Mucosa of descending colon (tissue), 3 donors: ENCODE data around the gene A2M. TPM values are rescaled to one million over a fixed set of nuclear protein-coding genes. Genes with fewer than 3 reads are reported as not detected.
A peak's percentile ranks its signal among the peaks of the same experiment; 100 is the strongest.

Experiments used
- ATAC-seq: fragments of 200-7000 bp; cut with Tn5 transposase; one replicate; pipeline ENCODE4 v1.9.1; 2020; ENCODE audit warnings: mild to moderate bottlenecking, moderate library complexity
- DNase-seq, 3 donors: peaks; one replicate each; pipeline ENCODE4 v3.0.0-alpha.2; 2020
- H3K36me3 ChIP-seq: fragments of 200-600 bp; one replicate; pipeline ENCODE4 v1.8.0; 2021; ENCODE audit warnings: low read depth, mild to moderate bottlenecking
- H3K4me1 ChIP-seq: fragments of 200-600 bp; one replicate; pipeline ENCODE4 v1.8.0; 2021; ENCODE audit warnings: low read depth, mild to moderate bottlenecking
- H3K4me3 ChIP-seq: fragments of 200-600 bp; one replicate; pipeline ENCODE4 v1.8.0; 2021; ENCODE audit warnings: mild to moderate bottlenecking
- H3K9me3 ChIP-seq: fragments of 200-600 bp; one replicate; pipeline ENCODE4 v1.8.0; 2021; ENCODE audit warnings: mild to moderate bottlenecking
- CTCF ChIP-seq: fragments of 200-600 bp; IDR thresholded peaks from one replicate; pipeline ENCODE4 v1.8.0; 2022; ENCODE audit warnings: antibody characterized with exemption, mild to moderate bottlenecking
- intact Hi-C, 2 donors: fragments of 100-400 bp; cut with DNase I in 1 of 2; cut with micrococcal nuclease in 1 of 2; formaldehyde crosslinking; loops; one replicate each; pipeline versions ENCODE4 v1.11.0 to v1.11.1; 2022; cut with DNase I, micrococcal nuclease
- total RNA-seq, 3 donors: library from RNA; stranded (reverse); fragmentation: NEBNext Ultra II Directional in 2 of 3; extraction: Animal tissue kit (Norgen Biotek cat#: 25700) in 2 of 3; gene quantifications; one replicate each; pipeline versions ENCODE4 v1.2.1 to v1.2.4, GENCODE V29; 2021 to 2023
- donor health status: DM: no; HTN: no; CAD: no; lungs with moderate emphysema.
- donor health status: DM: no; HTN: no; CAD: no.
- donor health status: DM: no; HTN: yes; CAD: no.

Gene A2M
- total RNA-seq, 3 donors from 2014 or later: 83.5 to 223 (median 165) TPM

DNA sequence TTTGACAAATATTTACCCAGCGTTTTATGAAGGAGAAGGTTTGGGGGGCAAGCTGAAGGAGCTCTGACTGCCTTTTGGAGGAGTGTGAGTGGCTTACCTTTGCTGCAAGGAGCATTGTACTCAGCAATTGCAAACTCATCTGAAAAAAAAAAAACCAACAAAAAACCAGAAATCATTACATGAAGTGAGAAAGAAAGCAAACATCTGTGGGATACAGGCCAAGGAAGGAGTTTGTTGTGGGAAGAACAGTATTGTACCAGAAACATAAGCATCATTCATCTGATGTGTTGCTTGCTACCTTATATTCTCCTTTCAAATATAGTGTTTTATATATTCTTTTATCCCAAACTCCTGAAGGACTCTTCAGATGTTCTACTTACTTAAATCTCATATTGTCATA lies 47.6 kb downstream of the A2M start:
- DNase-seq (no peak), ATAC-seq (no peak)
- intact Hi-C loops: no loop called here
- peaks cover 6% of the 10 kb centered on the region for H3K4me1 ChIP-seq
- H3K9me3 ChIP-seq: no peaks in the 10 kb centered on the region
- H3K4me3 ChIP-seq: no peak overlapping the region
- H3K36me3 ChIP-seq: no peaks in the 10 kb centered on the region
- no peak for TF ChIP-seq CTCF

DNA sequence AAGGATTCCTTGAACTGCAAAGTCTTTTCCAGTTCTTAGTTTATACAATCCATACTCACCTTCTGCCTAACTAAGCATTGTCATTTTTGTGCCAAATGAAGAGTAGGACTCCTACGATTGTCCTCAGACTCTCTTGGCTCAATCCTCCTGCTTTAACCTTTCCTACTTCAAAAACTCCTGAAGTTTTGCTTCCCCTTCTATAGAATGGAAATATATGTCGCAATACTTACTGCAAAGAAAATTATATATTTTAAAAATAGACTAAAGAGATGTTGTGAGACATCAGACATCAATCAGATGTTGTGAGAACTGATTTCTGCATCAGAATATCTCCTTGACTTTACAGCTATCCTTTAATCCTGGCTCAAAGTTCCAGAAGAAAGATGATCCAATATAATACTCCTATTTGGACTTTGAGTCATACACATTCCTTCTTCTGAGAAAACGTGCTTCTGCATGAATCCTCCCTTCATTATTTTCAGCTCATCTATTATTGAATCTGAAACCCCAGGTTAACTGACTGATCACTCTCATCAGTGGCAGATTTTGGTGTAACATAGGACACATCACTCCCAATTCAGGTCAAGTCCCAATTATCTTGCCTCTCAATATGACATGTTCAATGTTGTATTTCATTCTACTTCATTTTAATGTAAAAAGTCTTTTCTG lies 48.8 kb downstream of the A2M start:
- no peak overlapping the region for H3K4me3 ChIP-seq
- no peak for TF ChIP-seq CTCF
- H3K9me3 ChIP-seq: no peaks in the 10 kb centered on the region
- DNase-seq: no peak
- intact Hi-C loops: no loop called here
- ATAC-seq: no peak
- peaks cover 6% of the 10 kb centered on the region for H3K4me1 ChIP-seq
- H3K36me3 ChIP-seq: no peaks in the 10 kb centered on the region

- TF ChIP-seq CTCF: no peak
- Histone ChIP-seq H3K36me3 (no peaks in the 10 kb centered on the region), H3K4me1 (peaks cover 6% of the 10 kb centered on the region), H3K4me3 (no peak overlapping the region), H3K9me3 (no peaks in the 10 kb centered on the region)
- ATAC-seq (no peak), DNase-seq (no peak)
- intact Hi-C loops: no loop called here
These were observed 49.5 kb downstream of the A2M start for GRCh38 chr12:9066183-9066623.

DNA sequence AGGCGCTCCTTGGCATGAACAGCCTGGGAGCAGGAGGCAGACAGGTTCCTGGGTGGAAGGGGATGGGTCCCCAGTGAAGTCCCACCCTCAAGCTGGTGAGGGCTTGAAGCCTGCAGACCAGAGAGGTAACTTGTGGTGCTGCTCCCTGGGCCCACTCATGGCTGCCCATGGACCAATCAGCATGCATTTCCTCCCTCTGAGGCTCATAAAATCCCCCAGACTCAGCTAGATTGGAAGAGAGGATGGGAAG lies 50.2 kb downstream of the A2M start:
- ATAC-seq: no peak
- H3K36me3 ChIP-seq: no peaks in the 10 kb centered on the region
- intact Hi-C loops: no loop called here
- no peak for TF ChIP-seq CTCF
- no peak for DNase-seq
- no peaks in the 10 kb centered on the region for H3K9me3 ChIP-seq
- H3K4me3 ChIP-seq: no peak overlapping the region
- H3K4me1 ChIP-seq: peaks cover 6% of the 10 kb centered on the region

- peak; percentile 85 for ATAC-seq
- peaks cover 6% of the 10 kb centered on the region for H3K4me1 ChIP-seq
- no peak for TF ChIP-seq CTCF
- peak overlapping the region; percentile 74 for H3K4me3 ChIP-seq
- no peaks in the 10 kb centered on the region for H3K36me3 ChIP-seq
- no peaks in the 10 kb centered on the region for H3K9me3 ChIP-seq
- intact Hi-C loops: no loop called here
- peak; percentile 87 to 88 (median 88) for DNase-seq
These were observed 50.7 kb downstream of the A2M start for GRCh38 chr12:9064815-9065606.
